Measurements from ENCODE around the gene BAG3. TPM values are rescaled to one million over a fixed set of nuclear protein-coding genes. Genes with fewer than 3 reads are reported as not detected.
"Not testable (repeated sequence)": the region's sequence is repeated elsewhere in the genome, so short reads cannot be mapped to it uniquely, and the experiment has no call there.

The BAG3 gene
- total RNA-seq (2014; rRNA removed; shearing (Covaris generic)): 6.2 and 6.4 TPM in 2 replicates
- polyA plus RNA-seq (2015; cell fraction: cytosol; rRNA removed): 46.2 and 58.6 TPM in 2 replicates
- polyA plus RNA-seq (2015; cell fraction: nucleus; rRNA removed): 14.3 and 16.0 TPM in 2 replicates

DNA sequence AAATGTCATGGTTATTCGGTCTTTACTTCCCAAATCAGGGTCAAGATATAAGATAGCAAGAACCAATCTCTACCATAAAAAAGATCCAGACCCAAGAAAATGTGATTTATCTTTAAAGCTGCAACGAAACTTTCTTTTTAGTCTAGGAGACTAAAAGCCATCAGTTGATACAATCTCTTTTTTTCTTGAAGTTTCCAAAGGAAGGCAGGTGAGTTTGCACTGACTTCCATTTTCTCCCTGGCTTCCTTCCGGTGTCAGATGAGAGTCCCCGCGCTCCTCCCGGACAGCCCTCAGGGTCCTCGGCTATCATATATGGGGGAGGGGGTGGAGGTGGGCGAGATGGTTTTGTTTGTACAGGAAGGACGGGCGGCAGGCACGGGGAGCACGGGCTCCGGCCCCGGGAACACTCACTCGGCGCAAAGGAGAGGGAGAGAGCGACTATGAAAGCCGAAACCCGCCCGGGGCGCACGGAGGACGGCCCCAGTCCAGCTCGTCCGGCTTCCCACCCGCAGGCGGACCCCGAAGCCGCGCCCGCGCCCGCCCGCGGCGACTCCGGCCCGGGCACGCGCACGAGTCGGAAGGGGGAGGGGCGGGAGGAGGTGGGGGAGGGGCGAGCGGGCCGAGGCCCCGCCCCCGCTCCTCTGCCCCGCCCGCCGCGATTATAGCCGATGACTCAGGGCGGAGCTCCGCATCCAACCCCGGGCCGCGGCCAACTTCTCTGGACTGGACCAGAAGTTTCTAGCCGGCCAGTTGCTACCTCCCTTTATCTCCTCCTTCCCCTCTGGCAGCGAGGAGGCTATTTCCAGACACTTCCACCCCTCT is at the start of gene BAG3:
TSS of gene BAG3 (plus strand) at position 689 of the 822 bp plus-strand sequence. CDS start 296 bp downstream, outside the sequence.
- in situ Hi-C loops (cut with HindIII; ENCODE audit: low pct_unique_long_range_greater_than_20kb, low sequenced_read_pairs): no loop called here
- DNase-seq (ENCODE audit: low read depth, low spot score): peak; percentile 81

DNA sequence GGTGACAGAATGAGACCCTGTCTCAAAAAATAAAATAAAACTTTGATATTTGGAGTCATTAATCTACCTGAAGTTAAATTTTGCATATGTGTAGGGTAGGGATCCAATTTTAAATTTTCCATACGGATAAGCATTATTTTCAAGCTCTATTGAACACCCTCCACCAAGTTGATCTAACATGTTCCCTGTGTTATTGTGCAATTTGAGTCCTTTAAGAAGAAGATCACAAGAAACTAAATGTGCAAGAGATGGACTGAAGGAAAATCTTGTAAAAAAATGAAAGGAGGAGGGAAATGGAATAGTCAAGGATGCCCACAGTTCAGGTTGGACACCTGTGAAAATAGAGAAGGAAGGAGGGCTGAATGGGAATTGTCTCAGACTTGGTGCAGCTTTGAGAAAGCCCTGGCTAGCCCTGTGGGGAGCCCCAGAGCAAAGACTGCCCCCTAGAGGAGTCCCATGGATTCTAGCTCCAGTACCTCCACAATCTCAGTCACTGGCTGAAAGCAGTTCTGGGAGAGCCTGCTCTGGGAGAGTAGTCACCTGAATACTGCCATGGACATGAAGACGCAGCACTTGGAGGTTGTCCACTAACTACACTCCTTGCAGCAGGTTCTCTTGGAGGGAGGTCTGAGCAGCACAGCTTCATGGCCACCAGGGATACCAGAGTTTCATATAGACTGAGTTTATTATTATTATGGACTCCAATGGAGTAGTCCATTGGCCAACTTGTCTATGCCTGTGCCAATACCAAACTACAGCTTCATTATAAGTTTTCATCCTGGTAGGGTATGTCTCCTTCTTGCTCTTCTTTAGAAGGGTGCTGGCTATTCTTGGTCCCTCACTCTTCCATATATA is 48.7 kb upstream of the BAG3 start:
- DNase-seq (ENCODE audit: low read depth, low spot score): peak; percentile 68
- in situ Hi-C loops (cut with HindIII; ENCODE audit: low pct_unique_long_range_greater_than_20kb, low sequenced_read_pairs): no loop called here

DNA sequence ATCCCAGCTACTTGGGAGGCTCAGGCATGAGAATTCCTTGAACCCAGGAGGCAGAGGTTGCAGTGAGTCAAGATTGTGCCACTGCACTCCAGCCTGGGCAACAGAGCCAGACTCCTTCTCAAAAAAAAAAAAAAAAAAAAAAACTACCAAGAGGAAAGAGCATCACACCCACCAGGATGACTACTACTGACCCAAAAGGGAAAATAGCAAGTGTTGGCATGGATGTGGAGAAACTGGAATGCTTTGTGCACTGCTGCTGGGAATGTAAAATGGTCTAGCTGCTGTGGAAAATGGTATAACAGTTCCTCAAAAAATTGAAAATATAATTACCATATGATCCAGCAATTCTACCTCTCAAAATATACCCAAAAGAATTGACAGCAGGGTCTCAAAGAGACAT is 46.7 kb upstream of the BAG3 start:
- in situ Hi-C loops (cut with HindIII; ENCODE audit: low pct_unique_long_range_greater_than_20kb, low sequenced_read_pairs): no loop called here

DNA sequence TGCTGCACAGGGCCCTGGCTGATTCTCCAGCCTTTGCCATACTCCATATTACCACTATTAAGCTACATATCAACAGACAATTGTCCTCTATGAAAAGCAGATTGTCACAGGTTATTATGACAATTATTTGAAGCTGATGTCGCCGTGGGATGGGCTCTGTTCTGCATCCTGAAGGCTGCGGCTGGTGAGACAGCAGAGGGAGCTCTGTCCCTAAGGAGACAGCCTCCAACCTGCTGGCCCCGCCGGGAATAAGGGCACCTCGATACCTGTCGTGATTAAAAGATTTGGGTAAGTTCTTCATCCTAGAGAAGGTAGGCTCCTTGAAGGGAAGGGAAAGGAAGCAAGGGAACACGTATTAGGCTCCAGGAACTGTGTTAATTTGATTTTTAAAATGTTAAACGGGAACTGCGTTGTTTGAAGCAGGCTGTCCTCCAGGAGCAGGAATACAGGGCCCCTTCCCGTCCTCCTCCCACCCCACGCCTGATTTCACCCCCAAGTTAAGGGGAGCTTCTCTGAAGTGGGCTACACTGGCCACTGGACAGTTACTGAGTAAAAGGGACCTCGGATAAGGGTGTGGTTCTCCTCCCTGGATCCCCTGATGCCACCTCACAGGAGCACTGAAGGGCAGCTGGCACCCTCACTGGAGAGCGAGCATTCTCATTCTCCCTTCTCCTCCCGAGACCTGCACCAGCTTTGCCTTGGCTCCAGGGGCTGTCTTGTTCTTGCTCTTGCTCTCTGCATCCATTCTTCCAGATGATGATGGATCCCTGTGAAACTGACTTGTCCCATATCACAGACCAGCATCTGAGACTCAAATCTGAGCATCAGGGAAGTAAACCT is 42.6 kb upstream of the BAG3 start:
- in situ Hi-C loops (cut with HindIII; ENCODE audit: low pct_unique_long_range_greater_than_20kb, low sequenced_read_pairs): no loop called here
- peak; percentile 40 for DNase-seq (ENCODE audit: low read depth, low spot score)

More for the DNA sequence above, 46.7 kb upstream of the BAG3 start:
- no peak for DNase-seq (ENCODE audit: low read depth, low spot score)

DNA sequence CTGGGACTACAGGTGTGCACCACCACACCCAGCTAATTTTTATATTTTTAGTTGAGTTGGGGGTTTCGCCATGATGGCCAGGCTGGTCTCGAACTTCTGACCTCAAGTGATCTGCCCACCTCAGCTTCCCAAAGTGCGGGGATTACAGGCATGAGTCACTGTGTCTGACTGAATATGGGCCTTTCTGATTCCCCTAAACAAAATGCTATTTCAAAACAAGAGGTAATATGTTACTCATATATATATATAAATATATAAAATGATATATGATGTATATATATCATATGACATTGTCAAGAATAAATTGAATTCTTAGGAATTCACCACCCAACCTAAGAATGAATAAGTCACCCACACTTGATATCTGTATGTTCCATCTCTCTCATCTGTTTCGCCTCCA is 41.7 kb upstream of the BAG3 start:
- in situ Hi-C loops (cut with HindIII; ENCODE audit: low pct_unique_long_range_greater_than_20kb, low sequenced_read_pairs): no loop called here
- no peak for DNase-seq (ENCODE audit: low read depth, low spot score)

DNA sequence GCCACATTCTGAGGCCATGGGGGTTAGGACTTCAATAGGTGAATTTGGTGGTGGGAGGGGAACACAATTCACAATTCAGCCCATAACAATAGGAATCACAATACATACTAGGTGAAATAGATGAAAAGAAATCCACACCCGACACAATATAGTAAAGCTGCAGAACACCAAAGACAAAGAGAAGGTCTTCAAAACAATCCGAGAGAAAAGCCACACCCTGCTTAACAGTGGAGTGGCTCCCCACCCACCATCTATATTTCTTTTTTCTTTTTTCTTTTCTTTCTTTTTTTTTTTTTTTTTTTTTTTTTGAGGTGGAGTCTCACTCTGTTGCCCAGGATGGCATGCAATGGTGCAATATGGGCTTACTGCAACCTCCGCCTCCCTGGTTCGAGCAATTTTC is 39.7 kb upstream of the BAG3 start:
- DNase-seq (ENCODE audit: low read depth, low spot score): no peak
- in situ Hi-C loops (cut with HindIII; ENCODE audit: low pct_unique_long_range_greater_than_20kb, low sequenced_read_pairs): no loop called here

DNA sequence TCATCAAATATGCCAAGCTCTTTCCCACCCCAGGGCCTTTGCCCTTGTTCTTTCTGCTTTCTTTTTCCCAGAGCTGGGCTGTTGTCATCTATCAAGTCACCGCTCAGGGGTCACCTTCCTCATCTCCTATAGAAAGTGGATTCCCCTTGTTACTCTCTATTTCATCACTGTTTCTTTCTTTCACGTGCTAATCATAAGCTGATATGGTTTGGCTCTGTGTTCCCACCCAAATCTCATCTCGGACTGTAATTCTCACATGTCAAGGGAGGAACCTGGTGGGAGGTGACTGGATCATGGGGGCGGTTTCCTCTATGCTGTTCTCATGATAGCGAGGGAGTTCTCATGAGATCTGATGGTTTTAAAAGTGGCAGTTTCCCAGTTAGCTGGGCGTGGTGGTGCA is 37.4 kb upstream of the BAG3 start:
- no peak for DNase-seq (ENCODE audit: low read depth, low spot score)
- in situ Hi-C loops (cut with HindIII; ENCODE audit: low pct_unique_long_range_greater_than_20kb, low sequenced_read_pairs): no loop called here

DNA sequence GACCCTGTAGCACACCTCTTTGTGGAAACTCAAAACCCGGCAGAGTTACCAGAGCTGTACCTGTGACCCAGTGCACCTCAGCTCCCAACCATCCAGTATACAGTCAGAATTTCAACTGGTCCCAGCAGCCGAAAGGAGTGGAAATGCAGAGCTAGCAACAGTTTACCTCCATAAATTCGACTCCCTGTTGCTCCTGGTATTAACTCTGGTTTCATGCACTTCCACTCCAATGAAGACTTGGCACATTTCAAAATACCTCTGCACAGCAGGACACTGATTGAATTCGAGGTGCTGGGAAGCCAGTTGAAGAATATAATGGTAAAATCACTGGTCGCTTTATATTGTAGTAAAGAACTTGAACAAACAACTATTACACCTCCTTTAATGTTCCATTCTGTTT is 36.5 kb upstream of the BAG3 start:
- no peak for DNase-seq (ENCODE audit: low read depth, low spot score)
- in situ Hi-C loops (cut with HindIII; ENCODE audit: low pct_unique_long_range_greater_than_20kb, low sequenced_read_pairs): no loop called here

DNA sequence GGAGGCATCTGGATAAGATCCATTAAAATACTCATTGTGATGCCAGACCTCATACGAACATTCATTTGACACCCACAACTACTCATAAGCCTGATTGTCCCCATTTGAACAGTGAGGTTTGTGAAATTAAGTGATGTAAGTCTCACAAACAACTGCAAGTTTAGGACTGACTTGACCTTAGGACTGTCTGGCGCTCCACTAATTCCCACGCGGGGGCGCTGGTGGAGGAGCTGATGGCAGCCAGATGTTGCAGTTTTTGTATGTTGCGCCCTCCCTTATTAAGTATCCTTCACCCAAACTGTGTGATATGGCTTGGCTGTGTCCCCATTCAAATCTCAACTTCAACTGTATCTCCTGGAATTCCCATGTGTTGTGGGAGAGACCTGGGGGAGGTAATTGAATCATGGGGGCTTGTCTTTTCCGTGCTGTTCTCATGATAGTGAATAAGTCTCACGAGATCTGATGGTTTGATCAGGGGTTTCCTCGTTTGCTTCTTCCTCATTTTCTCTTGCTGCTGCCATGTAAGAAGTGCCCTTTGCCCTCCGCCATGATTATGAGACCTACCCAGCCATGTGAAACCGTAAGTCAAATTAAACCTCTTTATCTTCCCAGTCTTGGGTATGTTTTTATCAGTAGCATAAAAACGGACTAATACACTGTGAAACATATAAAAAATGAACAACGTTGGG is 34.2 kb upstream of the BAG3 start:
- in situ Hi-C loops (cut with HindIII; ENCODE audit: low pct_unique_long_range_greater_than_20kb, low sequenced_read_pairs): no loop called here
- DNase-seq (ENCODE audit: low read depth, low spot score): peak; percentile 64

DNA sequence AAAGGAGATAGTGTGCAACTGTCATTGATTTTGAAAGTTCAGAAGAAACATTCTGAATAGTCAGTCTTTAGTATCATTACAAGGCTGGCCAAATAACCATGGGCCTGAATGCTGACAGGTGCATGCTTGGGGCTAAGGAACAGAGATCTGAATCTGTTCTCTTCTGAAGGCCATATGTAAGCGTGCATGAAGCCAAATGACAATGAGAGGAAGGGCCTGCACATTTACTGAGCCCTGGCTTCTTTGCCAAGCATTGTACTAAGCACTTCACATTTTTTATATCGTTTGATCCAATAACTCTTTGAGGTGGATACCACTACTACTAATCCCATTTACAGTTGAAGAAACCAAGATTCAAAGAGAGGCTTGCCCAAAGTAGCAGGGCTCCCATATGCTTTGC is 32.0 kb upstream of the BAG3 start:
- DNase-seq (ENCODE audit: low read depth, low spot score): no peak
- in situ Hi-C loops (cut with HindIII; ENCODE audit: low pct_unique_long_range_greater_than_20kb, low sequenced_read_pairs): no loop called here

DNA sequence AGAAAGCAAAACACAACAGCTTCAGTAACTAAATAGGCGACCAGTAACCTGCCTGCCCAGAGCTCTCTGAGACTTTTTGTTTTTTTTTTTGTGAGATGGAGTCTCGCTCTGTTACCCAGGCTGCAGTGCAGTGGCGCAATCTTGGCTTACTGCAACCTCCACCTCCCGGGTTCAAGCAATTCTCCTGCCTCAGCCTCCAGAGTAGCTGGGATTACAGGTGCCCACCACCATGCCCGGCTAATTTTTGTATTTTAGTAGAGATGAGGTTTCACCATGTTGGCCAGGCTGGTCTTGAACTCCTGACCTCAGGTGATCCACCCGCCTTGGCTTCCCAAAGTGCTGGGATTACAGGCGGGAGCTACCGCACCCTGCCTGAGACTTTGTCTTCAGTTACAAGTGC is 31.4 kb upstream of the BAG3 start:
- in situ Hi-C loops (cut with HindIII; ENCODE audit: low pct_unique_long_range_greater_than_20kb, low sequenced_read_pairs); DNase-seq (ENCODE audit: low read depth, low spot score): not testable (repeated sequence)

DNA sequence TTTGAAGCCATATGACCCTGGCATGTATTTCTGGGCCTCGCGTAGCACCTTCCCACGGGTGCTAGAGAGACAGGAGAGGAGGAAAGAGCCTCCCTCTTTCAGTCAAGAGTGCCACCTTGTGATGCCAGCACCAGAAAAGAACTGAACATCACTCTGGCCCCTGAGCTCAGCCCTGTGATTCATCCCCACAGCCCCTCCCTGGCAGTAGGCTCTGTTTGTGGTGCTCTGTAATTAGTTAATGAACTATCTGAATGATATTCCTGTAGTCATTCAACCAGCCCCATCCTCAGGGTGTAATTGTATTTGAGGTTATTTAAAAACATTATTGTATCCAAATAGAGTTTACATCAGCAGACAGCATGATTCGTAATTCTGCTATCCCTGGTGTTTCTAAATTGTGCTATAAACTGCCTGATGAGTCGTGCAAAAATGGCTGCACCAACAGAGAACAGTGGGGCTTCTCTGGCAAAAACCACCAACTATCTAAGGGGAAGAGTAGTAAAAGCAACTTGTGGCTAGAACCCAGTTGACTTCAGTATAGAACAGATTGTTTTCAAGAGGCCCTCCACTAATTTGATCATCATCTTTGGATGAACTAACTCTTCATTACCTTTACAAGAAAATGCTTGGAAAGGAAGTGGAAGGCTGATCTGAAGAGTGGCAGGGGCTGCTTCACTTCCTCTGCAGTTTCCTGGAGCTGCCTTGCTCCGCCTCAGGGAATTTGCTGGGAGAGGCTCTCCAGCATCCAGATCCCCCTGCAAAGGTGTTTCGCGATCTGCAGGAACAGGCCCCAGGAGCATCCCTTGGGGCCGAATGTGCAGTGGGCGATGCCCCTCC is 30.7 kb upstream of the BAG3 start:
- no peak for DNase-seq (ENCODE audit: low read depth, low spot score)
- in situ Hi-C loops (cut with HindIII; ENCODE audit: low pct_unique_long_range_greater_than_20kb, low sequenced_read_pairs): no loop called here

DNA sequence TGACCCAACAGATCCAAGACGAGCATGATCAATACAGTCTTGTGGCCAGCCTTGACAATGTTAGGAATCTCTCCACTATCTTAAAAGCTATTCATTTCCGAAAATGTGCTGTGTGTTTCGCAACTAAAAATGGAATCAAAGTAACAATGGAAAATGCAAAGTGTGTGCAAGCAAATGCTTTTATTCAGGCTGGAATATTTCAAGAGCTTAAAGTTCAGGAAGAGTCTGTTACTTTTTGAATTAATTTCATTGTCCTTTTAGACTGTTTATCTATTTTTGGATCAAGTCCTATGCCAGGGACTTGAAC is 30.1 kb upstream of the BAG3 start:
- in situ Hi-C loops (cut with HindIII; ENCODE audit: low pct_unique_long_range_greater_than_20kb, low sequenced_read_pairs): no loop called here
- DNase-seq (ENCODE audit: low read depth, low spot score): peak; percentile 37

DNA sequence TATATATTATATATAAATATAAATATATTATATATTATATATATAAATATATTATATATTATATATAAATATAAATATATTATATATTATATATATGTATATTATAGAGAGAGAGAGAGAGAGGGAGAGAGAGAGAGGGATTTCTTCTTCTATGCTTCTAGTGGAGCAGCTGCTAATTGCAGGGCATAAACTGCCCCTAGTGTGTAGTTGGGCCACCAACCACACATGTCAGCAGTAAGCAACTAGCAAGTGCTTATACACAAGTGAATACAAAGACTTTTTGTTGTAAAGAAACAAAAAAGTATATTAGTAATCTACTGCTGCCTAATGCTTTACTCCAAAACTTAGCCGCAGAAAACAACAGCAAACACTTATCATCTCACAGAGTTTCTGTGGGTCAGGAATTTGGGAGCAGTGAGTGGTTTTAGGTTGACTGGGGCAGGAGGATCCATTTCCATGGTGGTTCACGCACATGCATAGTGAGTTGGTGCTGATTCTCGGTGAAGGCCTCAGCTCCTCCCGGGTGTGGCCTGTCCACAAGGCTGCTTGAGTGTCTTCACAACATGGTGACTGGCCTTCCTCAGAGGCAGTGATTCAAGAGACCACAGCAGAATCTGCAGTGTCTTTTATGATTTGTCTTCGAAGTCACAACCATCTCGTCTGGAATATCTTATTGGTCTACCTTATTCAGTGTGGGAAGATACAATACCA is 25.5 kb upstream of the BAG3 start:
- in situ Hi-C loops (cut with HindIII; ENCODE audit: low pct_unique_long_range_greater_than_20kb, low sequenced_read_pairs): no loop called here
- no peak for DNase-seq (ENCODE audit: low read depth, low spot score)

DNA sequence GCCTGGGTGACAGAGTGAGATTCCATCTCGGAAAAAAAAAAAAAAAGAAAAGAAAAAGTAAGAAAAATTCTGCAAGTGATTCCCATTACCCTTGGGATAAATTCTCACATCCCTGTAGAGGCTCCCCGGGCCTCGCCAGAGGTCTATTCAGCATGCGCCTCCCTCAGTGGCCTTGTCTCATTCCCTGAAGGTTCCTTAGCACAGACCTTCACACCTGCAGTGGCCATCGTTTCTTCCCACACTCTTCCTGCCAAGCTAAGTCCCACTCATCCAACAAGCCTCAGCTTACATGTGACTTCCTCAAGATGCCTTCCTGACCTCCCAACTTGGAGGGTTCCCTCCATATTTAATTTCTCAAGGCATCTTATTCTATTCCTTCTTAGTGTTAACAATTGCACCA is 20.9 kb upstream of the BAG3 start:
- no peak for DNase-seq (ENCODE audit: low read depth, low spot score)
- in situ Hi-C loops (cut with HindIII; ENCODE audit: low pct_unique_long_range_greater_than_20kb, low sequenced_read_pairs): no loop called here
